NB4 (cell line): ENCODE data around the gene HOXA13.

Experiments used
- DNase-seq: peaks from one replicate; pipeline ENCODE4 v3.0.0; 2010; ENCODE audit warnings: low read depth
- H3K4me3 ChIP-seq: one replicate; pipeline ENCODE4 v1.5.1; 2011; ENCODE audit warnings: mild to moderate bottlenecking, low read depth, low read length, moderate library complexity
- MYC ChIP-seq: IDR thresholded peaks from 2 replicates; pipeline ENCODE4 v1.6.1; 2011; ENCODE audit warnings: low read depth, low read length
- POLR2A ChIP-seq: IDR thresholded peaks from 2 replicates; pipeline ENCODE4 v1.6.1; 2011; ENCODE audit warnings: mild to moderate bottlenecking; ENCODE audit not compliant: insufficient read length; ENCODE audit errors: extremely low read depth
- TF ChIP-seq, protein P1 (sequence below): IDR thresholded peaks from one replicate; pipeline ENCODE4 v1.5.1; 2012; ENCODE audit warnings: low read depth, low read length
- TF ChIP-seq, protein P2 (sequence below): IDR thresholded peaks from 2 replicates; pipeline ENCODE4 v1.6.1; 2011; ENCODE audit warnings: low read depth, low read length

HOXA13 gene

DNA sequence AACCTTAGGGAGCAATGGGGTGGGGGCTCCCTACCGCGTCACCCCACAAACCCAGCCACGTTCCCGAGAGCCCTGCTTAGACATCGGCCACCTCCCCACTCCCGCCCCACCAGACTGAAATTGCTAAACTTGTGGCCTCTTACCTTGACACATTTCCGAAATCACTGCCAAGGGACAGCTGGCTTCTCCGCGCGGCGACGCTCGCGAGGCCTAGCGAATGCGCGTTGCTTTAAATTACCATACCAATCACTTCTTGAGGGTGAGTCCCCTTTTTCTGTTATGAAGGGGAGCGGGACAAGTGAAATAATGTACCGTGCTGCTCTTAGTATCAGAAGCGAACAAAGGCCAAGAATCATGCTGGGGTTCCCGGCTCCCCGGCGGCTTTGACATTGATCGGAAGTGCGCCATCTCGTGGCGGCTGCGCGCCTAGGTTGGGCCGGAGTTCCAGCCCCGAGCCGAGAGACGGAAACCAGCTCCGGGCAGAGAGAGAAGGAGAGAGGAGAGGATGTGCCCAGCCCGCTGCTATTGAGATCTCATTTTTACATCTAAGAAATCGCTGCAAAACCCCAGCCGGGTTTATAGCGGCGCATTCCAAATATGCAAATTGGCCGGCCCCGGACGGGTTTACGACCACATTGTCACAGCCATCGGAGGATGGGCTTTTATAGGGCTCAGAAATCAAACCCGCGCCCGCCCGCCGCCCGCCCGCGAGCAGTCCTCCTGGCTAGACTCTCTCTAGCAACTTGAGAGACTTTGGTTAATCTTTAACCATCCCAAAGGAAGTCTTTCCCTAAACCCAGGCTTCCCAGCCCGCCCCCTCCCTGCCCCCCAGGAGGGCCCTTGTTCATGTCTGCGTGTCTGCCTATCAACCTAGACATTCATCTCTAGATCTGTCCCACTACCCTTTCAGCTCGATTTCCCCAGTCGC lies 20.1 kb downstream of the HOXA13 start:
- TF ChIP-seq, protein P1, sequence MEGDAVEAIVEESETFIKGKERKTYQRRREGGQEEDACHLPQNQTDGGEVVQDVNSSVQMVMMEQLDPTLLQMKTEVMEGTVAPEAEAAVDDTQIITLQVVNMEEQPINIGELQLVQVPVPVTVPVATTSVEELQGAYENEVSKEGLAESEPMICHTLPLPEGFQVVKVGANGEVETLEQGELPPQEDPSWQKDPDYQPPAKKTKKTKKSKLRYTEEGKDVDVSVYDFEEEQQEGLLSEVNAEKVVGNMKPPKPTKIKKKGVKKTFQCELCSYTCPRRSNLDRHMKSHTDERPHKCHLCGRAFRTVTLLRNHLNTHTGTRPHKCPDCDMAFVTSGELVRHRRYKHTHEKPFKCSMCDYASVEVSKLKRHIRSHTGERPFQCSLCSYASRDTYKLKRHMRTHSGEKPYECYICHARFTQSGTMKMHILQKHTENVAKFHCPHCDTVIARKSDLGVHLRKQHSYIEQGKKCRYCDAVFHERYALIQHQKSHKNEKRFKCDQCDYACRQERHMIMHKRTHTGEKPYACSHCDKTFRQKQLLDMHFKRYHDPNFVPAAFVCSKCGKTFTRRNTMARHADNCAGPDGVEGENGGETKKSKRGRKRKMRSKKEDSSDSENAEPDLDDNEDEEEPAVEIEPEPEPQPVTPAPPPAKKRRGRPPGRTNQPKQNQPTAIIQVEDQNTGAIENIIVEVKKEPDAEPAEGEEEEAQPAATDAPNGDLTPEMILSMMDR, result peak; percentile 96
- TF ChIP-seq MYC, result 0 out of 2 replicates have a peak, but pooled peaks have one; percentile 12
- TF ChIP-seq, protein P2, sequence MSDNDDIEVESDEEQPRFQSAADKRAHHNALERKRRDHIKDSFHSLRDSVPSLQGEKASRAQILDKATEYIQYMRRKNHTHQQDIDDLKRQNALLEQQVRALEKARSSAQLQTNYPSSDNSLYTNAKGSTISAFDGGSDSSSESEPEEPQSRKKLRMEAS, result peak; percentile 56
- TF ChIP-seq POLR2A, result no peak
- no peak overlapping the region for H3K4me3 ChIP-seq
- DNase-seq, result peak; percentile 89

DNA sequence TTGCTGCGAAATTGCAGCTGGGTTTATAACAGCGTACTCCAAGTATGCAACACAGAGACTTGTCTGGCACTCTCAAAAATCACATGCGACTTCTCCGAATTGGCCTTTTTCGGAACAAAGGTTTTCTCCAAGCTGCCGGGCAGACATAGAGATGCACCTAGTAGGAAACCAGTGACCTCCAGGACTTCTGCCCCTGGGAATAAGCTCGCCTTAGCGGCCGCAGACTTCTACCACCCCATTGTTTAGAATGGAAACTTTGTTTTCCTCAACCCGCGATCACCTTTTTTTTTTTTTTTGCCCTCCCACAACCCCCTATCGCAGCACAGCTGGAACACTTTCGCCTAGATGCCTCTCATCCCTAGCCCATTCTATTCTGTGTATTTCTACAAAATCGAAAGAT lies 20.9 kb downstream of the HOXA13 start:
- no peak overlapping the region for H3K4me3 ChIP-seq
- DNase-seq, result no peak
- no peak for TF ChIP-seq POLR2A
- TF ChIP-seq, protein P2, result no peak
- TF ChIP-seq, protein P1, result no peak
- no peak for TF ChIP-seq MYC

DNA sequence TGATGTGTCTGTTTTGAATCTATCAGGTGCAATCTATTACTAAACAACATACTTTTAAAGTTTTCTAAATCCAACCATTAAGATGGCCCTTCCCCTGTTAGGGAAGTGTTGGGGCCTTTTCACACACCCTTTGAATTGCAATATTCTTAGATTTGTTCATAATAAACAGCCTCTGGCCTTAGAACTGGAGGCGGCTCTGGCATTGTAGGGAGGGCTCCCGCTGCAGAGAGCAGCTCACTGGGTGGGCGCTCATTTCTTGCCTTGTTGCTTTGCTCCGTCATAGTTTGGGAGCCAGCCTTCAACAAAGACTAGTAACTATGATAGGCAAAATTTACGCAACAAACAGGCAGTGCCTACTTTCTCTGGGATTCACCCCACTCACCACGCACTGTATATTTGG lies 21.5 kb downstream of the HOXA13 start:
- DNase-seq, result no peak
- no peak overlapping the region for H3K4me3 ChIP-seq
- TF ChIP-seq MYC, result no peak
- TF ChIP-seq, protein P1, result no peak
- TF ChIP-seq, protein P2, result no peak

DNA sequence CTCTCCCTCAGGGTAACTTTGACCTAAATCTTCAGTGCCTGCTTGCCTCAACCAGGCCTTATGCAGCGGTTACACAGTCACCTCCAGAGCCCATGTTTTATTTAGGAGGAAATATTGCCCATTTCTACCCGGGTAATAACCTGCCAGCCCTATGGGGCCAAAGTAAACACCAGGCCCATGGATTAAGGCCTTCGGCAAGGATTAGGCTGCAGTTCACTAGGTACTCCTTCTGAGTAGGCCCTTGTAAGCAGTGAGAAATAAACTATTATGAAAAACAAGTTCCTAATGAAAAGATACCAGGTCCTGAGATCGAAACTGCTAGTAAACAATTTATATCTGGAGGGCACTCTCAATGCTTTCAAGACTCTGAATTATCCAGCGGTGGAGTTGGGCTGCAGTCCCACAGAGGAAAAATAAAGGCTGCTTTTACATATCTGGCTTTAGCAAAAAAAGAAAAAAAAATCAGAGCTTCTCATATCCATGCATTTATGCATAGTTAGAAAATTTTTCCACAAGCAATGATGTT lies 22.0 kb downstream of the HOXA13 start:
- H3K4me3 ChIP-seq, result no peak overlapping the region
- DNase-seq, result no peak
- TF ChIP-seq MYC, result no peak
- TF ChIP-seq, protein P1, result no peak
- TF ChIP-seq, protein P2, result no peak

DNA sequence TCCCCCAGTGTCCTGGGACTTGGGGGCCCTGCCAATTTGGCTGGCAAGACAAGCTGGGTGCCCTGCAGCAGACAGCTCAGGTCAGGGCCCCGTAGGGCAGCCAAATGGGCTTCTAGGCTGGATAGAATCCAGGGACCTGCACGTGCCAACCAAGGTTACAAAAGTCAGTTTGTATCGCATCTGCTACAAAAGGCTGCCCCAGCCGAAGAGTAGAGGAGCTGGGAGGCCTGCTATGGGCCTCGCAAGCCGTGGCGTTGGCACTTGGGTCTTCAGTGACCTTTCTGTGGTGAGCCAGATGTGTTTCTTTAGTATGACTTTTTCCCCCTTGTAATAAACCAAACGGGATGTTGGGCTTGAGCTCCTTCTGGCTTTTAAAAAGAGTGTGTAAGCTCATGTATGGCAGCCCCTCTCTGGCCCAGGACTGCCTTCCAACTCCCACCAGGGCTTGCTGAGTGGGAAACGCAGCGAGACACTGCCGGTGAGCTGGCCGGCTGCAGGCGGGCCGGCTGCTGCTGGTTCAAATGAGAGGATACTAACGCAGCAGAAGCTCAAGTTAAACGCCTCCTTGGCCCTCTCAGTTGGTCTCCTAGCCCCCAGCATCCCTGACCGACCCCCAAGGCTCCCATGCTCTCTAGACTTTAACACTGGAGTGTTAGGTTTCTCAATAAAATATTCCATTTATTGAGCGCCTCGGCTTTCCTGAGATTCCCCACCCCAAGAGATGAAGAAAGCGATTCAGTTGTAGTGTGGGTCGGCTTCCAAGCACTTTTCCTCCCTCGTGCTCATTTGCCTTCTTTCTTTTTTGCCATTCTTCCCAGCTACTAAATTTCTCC lies 22.7 kb downstream of the HOXA13 start:
- no peak overlapping the region for H3K4me3 ChIP-seq
- no peak for DNase-seq
- no peak for TF ChIP-seq MYC

DNA sequence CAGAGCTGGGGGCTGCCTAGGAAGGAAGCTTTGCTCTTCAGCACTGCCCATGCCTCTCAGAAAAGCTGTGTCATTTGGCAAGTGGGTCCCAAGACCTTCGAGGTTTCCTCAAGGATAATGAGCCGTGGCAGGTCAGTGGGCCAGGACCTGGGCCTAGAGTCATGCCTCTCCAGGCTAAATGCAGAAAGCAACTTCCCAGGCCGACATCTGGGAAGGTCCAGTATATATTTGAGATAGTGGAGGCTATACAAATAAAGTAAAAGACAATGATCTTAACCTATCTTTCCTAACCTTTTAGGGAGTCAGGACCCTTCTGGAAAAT lies 23.4 kb downstream of the HOXA13 start:
- no peak for TF ChIP-seq MYC
- TF ChIP-seq, protein P1, result no peak
- no peak for TF ChIP-seq POLR2A
- TF ChIP-seq, protein P2, result no peak
- H3K4me3 ChIP-seq, result no peak overlapping the region
- DNase-seq, result no peak
